CD14-positive monocyte (primary cell): Measurements from ENCODE around the gene VPS8. TPM values are rescaled to one million over a fixed set of nuclear protein-coding genes. Genes with fewer than 3 reads are reported as not detected.

ENCODE experiments used
- DNase-seq, 3 donors: peaks; one replicate each; pipeline ENCODE4 v3.0.0-alpha.2; 2011 to 2022
- H2AFZ ChIP-seq: 2 replicates; pipeline ENCODE4 v1.6.0; 2012; ENCODE audit warnings: mild to moderate bottlenecking, low read depth, low read length, inconsistent platforms; ENCODE audit not compliant: insufficient read depth, poor library complexity, severe bottlenecking
- H3K27ac ChIP-seq, 2 donors: 1 replicate in 1 of 2; 2 replicates in 1 of 2; pipeline ENCODE4 v1.5.1; 2012 to 2013; ENCODE audit warnings: low read length in 2 of 2, control low read depth in 1 of 2, inconsistent platforms in 1 of 2, low read depth in 1 of 2, mild to moderate bottlenecking in 1 of 2
- H3K27me3 ChIP-seq, 2 donors: one replicate each; pipeline versions ENCODE4 v1.6.0 to v1.6.1; 2011 to 2013; ENCODE audit warnings: low read length in 2 of 2; ENCODE audit not compliant: control insufficient read depth in 2 of 2, insufficient read depth in 2 of 2
- H3K36me3 ChIP-seq, 2 donors: replicated peaks in 1 of 2; 1 replicate in 1 of 2; 2 replicates in 1 of 2; pipeline versions ENCODE4 v1.5.1 to v1.6.1; 2012 to 2013; ENCODE audit warnings: low read length in 2 of 2, control low read depth in 1 of 2, inconsistent platforms in 1 of 2, mild to moderate bottlenecking in 1 of 2; ENCODE audit not compliant: insufficient read depth in 2 of 2, control insufficient read depth in 1 of 2
- H3K4me1 ChIP-seq, 2 donors: 1 replicate in 1 of 2; 2 replicates in 1 of 2; pipeline versions ENCODE4 v1.5.1 to v1.6.1; 2012 to 2013; ENCODE audit warnings: low read length in 2 of 2, control low read depth in 1 of 2, inconsistent platforms in 1 of 2, mild to moderate bottlenecking in 1 of 2, moderate library complexity in 1 of 2; ENCODE audit not compliant: insufficient read depth in 2 of 2, control insufficient read depth in 1 of 2
- H3K4me2 ChIP-seq: replicated peaks from 2 replicates; pipeline ENCODE3; 2012; ENCODE audit warnings: low read length, moderate library complexity, mild to moderate bottlenecking; ENCODE audit not compliant: poor library complexity, severe bottlenecking; ENCODE audit errors: extremely low read depth
- H3K4me3 ChIP-seq, 3 experiments: fragments of 200-600 bp in 1 of 3; sonication (generic) in 1 of 3; replicated peaks in 1 of 3; 1 replicate in 2 of 3; 2 replicates in 1 of 3; pipeline ENCODE4 v1.5.1; 2011 to 2013; ENCODE audit warnings: low read length in 3 of 3, mild to moderate bottlenecking in 3 of 3, control low read depth in 2 of 3, low read depth in 2 of 3, inconsistent platforms in 1 of 3, moderate library complexity in 1 of 3
- H3K79me2 ChIP-seq: 2 replicates; pipeline ENCODE4 v1.6.0; 2012; ENCODE audit warnings: mild to moderate bottlenecking, control low read depth, inconsistent platforms, low read length, moderate library complexity; ENCODE audit not compliant: insufficient read depth
- H3K9ac ChIP-seq: 2 replicates; pipeline ENCODE4 v1.6.0; 2017; ENCODE audit warnings: low read length, mild to moderate bottlenecking; ENCODE audit not compliant: insufficient read depth, poor library complexity, severe bottlenecking
- H3K9me3 ChIP-seq, 2 donors: replicated peaks in 1 of 2; 1 replicate in 1 of 2; 2 replicates in 1 of 2; pipeline versions ENCODE4 v1.5.1 to v1.6.1; 2012 to 2013; ENCODE audit warnings: low read length in 2 of 2, control low read depth in 1 of 2; ENCODE audit not compliant: control insufficient read depth in 1 of 2, insufficient read depth in 1 of 2
- H4K20me1 ChIP-seq: 2 replicates; pipeline ENCODE4 v1.6.0; 2012; ENCODE audit warnings: mild to moderate bottlenecking, low read length, control low read depth, moderate library complexity; ENCODE audit not compliant: insufficient read depth
- H3K27ac Mint-ChIP-seq, 7 donors: one replicate each; pipeline ENCODE4 v1.8.0; 2020; ENCODE audit warnings: mild to moderate bottlenecking in 7 of 7, mixed read lengths in 7 of 7, moderate library complexity in 6 of 7, inconsistent platforms in 2 of 7
- H3K27me3 Mint-ChIP-seq, 3 donors: one replicate each; pipeline ENCODE4 v1.8.0; 2021 to 2022; ENCODE audit warnings: low read depth in 3 of 3, mild to moderate bottlenecking in 3 of 3, mixed read lengths in 3 of 3, moderate library complexity in 3 of 3, inconsistent platforms in 1 of 3
- H3K36me3 Mint-ChIP-seq, 2 donors: one replicate each; pipeline ENCODE4 v1.8.0; 2020; ENCODE audit warnings: mixed read lengths in 2 of 2, inconsistent platforms in 1 of 2, mild to moderate bottlenecking in 1 of 2
- H3K4me1 Mint-ChIP-seq: one replicate; pipeline ENCODE4 v1.8.0; 2020; ENCODE audit warnings: mild to moderate bottlenecking, mixed read lengths
- H3K4me3 Mint-ChIP-seq, 2 donors: one replicate each; pipeline ENCODE4 v1.8.0; 2020; ENCODE audit warnings: mild to moderate bottlenecking in 2 of 2, mixed read lengths in 2 of 2, moderate library complexity in 1 of 2
- H3K9me3 Mint-ChIP-seq, 7 donors: one replicate each; pipeline ENCODE4 v1.8.0; 2020 to 2022; ENCODE audit warnings: mixed read lengths in 7 of 7, mild to moderate bottlenecking in 6 of 7, moderate library complexity in 6 of 7, inconsistent platforms in 2 of 7
- CTCF ChIP-seq: fragments of 200-600 bp; IDR thresholded peaks from one replicate; pipeline ENCODE4 v1.8.0; 2022; ENCODE audit warnings: antibody characterized with exemption, mild to moderate bottlenecking
- WGBS: methylation state at CpG from one replicate; pipeline ENCODE4 v1.1.5; 2013; ENCODE audit warnings: missing lambda C conversion rate; ENCODE audit not compliant: insufficient coverage; 5-methylcytosine and 5-hydroxymethylcytosine counted together
- intact Hi-C, 2 donors: fragments of 100-400 bp; cut with micrococcal nuclease; formaldehyde crosslinking; loops; one replicate each; pipeline versions ENCODE4 v1.15.0 to v1.15.1; 2023
- polyA plus RNA-seq, 3 donors: library from polyadenylated mRNA; depleted of rRNA in 1 of 3; unstranded in 2 of 3; stranded (reverse) in 1 of 3; fragments of 300-500 nt in 2 of 3; fragments of >200 nt in 1 of 3; fragmentation: Illumina TruSeq in 2 of 3; gene quantifications; 1 replicate in 2 of 3; 2 replicates in 1 of 3; pipeline ENCODE4 v1.2.3, GENCODE V29; 2012 to 2021

VPS8 gene
- polyA plus RNA-seq, 3 donors: 22.0 to 42.3 (median 29.2) TPM

DNA sequence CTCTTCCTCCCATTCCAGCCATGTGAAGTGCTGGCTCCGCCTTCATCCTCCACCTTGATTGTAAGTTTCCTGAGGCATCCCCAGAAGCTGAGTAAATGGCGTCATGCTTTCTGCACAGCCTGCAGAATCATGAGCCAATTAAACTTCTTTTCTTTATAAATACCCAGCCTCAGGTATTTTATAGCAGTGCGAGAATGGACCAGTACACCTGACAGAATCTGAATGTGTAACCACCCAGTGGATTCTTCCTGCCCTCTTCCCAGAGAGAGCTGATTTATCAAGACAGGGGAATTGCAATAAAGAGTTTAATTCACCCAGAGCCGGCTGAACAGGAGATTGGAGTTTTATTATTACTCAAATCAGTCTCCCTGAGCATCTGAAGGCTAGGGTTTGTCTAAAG, 254.3 kb downstream of the VPS8 start:
- peaks cover 6 to 16% (median 10%) of the 10 kb centered on the region in 7 donors for H3K9me3 Mint-ChIP-seq
- Histone ChIP-seq H3K27me3 (no peaks in the 10 kb centered on the region), H3K9me3 (peaks cover 4 to 5% of the 10 kb centered on the region in 2 donors), H3K9ac (no peak overlapping the region), H3K79me2 (no peaks in the 10 kb centered on the region), H3K36me3 (no peaks in the 10 kb centered on the region), H2AFZ (no peak overlapping the region), H4K20me1 (no peaks in the 10 kb centered on the region), H3K4me2 (no peak overlapping the region), H3K27ac (no peak overlapping the region), H3K4me1 (no peaks in the 10 kb centered on the region), H3K4me3 (no peak overlapping the region)
- no CpG with 5 or more reads among the region's 4 CpGs for WGBS
- peaks cover 0 to 5% (median 5%) of the 10 kb centered on the region in 3 donors for H3K27me3 Mint-ChIP-seq
- TF ChIP-seq CTCF: no peak
- H3K27ac Mint-ChIP-seq: no peak overlapping the region
- H3K36me3 Mint-ChIP-seq: no peaks in the 10 kb centered on the region
- intact Hi-C loops: no loop called here
- H3K4me1 Mint-ChIP-seq: no peaks in the 10 kb centered on the region
- no peak for DNase-seq
- no peak overlapping the region for H3K4me3 Mint-ChIP-seq

GRCh38 chr3:185067173-185067572, 255.2 kb downstream of the VPS8 start:
- no peak for DNase-seq
- Histone ChIP-seq H3K9me3 (no peaks in the 10 kb centered on the region), H3K79me2 (no peaks in the 10 kb centered on the region), H3K4me1 (no peaks in the 10 kb centered on the region), H3K27ac (no peak overlapping the region), H3K36me3 (no peaks in the 10 kb centered on the region), H2AFZ (no peak overlapping the region), H4K20me1 (no peaks in the 10 kb centered on the region), H3K27me3 (no peaks in the 10 kb centered on the region), H3K9ac (no peak overlapping the region), H3K4me2 (no peak overlapping the region), H3K4me3 (no peak overlapping the region)
- no peaks in the 10 kb centered on the region for H3K36me3 Mint-ChIP-seq
- peaks cover 0 to 5% (median 5%) of the 10 kb centered on the region in 3 donors for H3K27me3 Mint-ChIP-seq
- peaks cover 0 to 8% (median 4%) of the 10 kb centered on the region in 7 donors for H3K9me3 Mint-ChIP-seq
- 93% methylated on average over 9 of the region's 11 CpGs for WGBS
- H3K27ac Mint-ChIP-seq: no peak overlapping the region
- intact Hi-C loops: no loop called here
- TF ChIP-seq CTCF: no peak
- no peaks in the 10 kb centered on the region for H3K4me1 Mint-ChIP-seq
- H3K4me3 Mint-ChIP-seq: no peak overlapping the region
